CD4-positive, alpha-beta T cell (primary cell): ENCODE results near the gene WWOX. TPM values are rescaled to one million over a fixed set of nuclear protein-coding genes. Genes with fewer than 3 reads are reported as not detected.

ENCODE experiments used
- ATAC-seq: fragments of 200-7000 bp; cut with Tn5 transposase; one replicate; pipeline ENCODE4 v1.10.0; 2022; ENCODE audit warnings: mild to moderate bottlenecking; ENCODE audit not compliant: poor library complexity
- CTCF ChIA-PET: fragments of 350-600 bp; sonication (Branson Sonifier 250); formaldehyde crosslinking; loops from one replicate; lab custom pipeline; 2021; ENCODE audit warnings: antibody characterized with exemption, inconsistent platforms; lab: Charles Lee
- POLR2A ChIA-PET: fragments of 350-600 bp; sonication (Branson Sonifier 250); formaldehyde crosslinking; loops from one replicate; lab custom pipeline; 2021; ENCODE audit warnings: antibody characterized with exemption, inconsistent platforms; lab: Charles Lee
- DNase-seq, 14 experiments: peaks; one replicate each; pipeline ENCODE4 v3.0.0-alpha.2; 2013 to 2020; ENCODE audit warnings: mixed read lengths in 2 of 14
- H3K27ac ChIP-seq, 2 donors: one replicate each; pipeline versions ENCODE4 v1.5.1 to v1.7.0; 2013; ENCODE audit warnings: low read length in 2 of 2, low read depth in 1 of 2, mild to moderate bottlenecking in 1 of 2
- H3K27me3 ChIP-seq, 2 experiments: 1 replicate in 1 of 2; 2 replicates in 1 of 2; pipeline versions ENCODE4 v1.6.1 to v1.7.0; 2013; ENCODE audit warnings: low read length in 2 of 2, control low read depth in 1 of 2, mild to moderate bottlenecking in 1 of 2, moderate library complexity in 1 of 2; ENCODE audit not compliant: insufficient read depth in 2 of 2, control insufficient read depth in 1 of 2
- H3K36me3 ChIP-seq: one replicate; pipeline ENCODE4 v1.6.1; 2013; ENCODE audit warnings: low read length, control low read depth; ENCODE audit not compliant: insufficient read depth
- H3K4me1 ChIP-seq: one replicate; pipeline ENCODE4 v1.6.1; 2013; ENCODE audit warnings: low read length, control low read depth; ENCODE audit not compliant: insufficient read depth
- H3K4me3 ChIP-seq: one replicate; pipeline ENCODE4 v1.5.1; 2013; ENCODE audit warnings: mild to moderate bottlenecking, low read length, moderate library complexity
- H3K9me3 ChIP-seq, 2 experiments: 1 replicate in 1 of 2; 2 replicates in 1 of 2; pipeline versions ENCODE4 v1.6.1 to v1.7.0; 2013; ENCODE audit warnings: low read length in 2 of 2, mild to moderate bottlenecking in 2 of 2, control low read depth in 1 of 2, moderate library complexity in 1 of 2; ENCODE audit not compliant: control insufficient read depth in 1 of 2, insufficient read depth in 1 of 2
- H3K27ac Mint-ChIP-seq: one replicate; pipeline ENCODE4 v1.8.0; 2020; ENCODE audit warnings: mixed read lengths
- H3K27me3 Mint-ChIP-seq: one replicate; pipeline ENCODE4 v1.8.0; 2021; ENCODE audit warnings: mixed read lengths
- H3K36me3 Mint-ChIP-seq: one replicate; pipeline ENCODE4 v1.8.0; 2021; ENCODE audit warnings: low read depth, mixed read lengths
- H3K4me1 Mint-ChIP-seq: one replicate; pipeline ENCODE4 v1.8.0; 2021; ENCODE audit warnings: low read depth, mixed read lengths
- H3K4me3 Mint-ChIP-seq: one replicate; pipeline ENCODE4 v1.8.0; 2020; ENCODE audit warnings: mild to moderate bottlenecking, mixed read lengths
- H3K9me3 Mint-ChIP-seq: one replicate; pipeline ENCODE4 v1.8.0; 2020; ENCODE audit warnings: mixed read lengths
- intact Hi-C, 2 experiments: fragments of 100-400 bp; cut with DNase I in 1 of 2; cut with micrococcal nuclease in 1 of 2; formaldehyde crosslinking; loops; one replicate each; pipeline versions ENCODE4 v1.15.1 to v1.9.0; 2023 to 2025; cut with DNase I, micrococcal nuclease
- total RNA-seq, 174 experiments: library from RNA in 2 of 174; stranded (reverse) in 2 of 174; gene quantifications; one replicate each; pipeline ENCODE4 v1.2.3 and lab custom pipeline; 2021 to 2026
- TF ChIP-seq, protein P1 (sequence below): fragments of 200-600 bp; IDR thresholded peaks from one replicate; pipeline ENCODE4 v1.8.0; 2022; ENCODE audit warnings: antibody characterized with exemption, mild to moderate bottlenecking

The WWOX gene
- total RNA-seq, 2 experiments from 2014 or later = 19.3 to 21.7 TPM

DNA sequence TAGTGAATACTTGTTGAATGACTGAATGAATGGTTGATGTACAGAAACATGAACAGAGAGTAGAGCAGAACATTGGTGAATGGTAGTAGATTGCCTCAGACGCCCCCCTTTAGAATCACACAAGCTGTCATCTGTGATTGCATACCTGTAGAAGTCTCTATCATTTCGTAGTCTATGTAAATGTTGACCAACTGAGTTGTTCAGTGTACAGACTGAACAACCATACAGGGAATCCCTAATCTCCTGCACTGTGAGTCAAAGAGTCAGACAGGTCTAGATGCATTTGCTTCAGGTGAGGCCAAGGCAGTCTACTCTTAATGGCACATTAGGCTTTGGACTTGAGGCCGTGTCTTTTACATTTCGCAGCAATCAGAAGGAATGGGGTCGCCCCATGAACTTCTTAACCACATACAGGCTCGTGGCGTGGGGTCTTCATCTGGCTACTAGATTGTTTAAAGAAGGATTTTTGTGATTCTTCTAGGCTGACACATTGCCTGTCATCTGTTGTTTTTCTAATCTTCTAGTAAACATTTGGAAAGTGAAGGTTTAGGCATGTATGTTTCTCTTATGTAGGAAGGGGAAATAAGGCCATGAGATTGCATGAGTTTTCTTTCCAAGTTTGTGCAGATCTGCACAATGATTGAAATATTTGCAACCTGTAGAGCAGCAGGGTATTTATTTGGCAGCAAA is 157.4 kb downstream of the WWOX start:
- no peak for DNase-seq
- no peak overlapping the region for H3K4me3 Mint-ChIP-seq
- H3K4me1 Mint-ChIP-seq = no peaks in the 10 kb centered on the region
- H3K4me1 ChIP-seq = no peaks in the 10 kb centered on the region
- ATAC-seq = no peak
- no peaks in the 10 kb centered on the region for H3K27me3 Mint-ChIP-seq
- intact Hi-C loops = no loop called here
- H3K36me3 ChIP-seq = no peaks in the 10 kb centered on the region
- POLR2A ChIA-PET = no interaction called here
- no peak overlapping the region for H3K27ac ChIP-seq
- H3K27me3 ChIP-seq = no peaks in the 10 kb centered on the region
- H3K4me3 ChIP-seq = no peak overlapping the region
- no peaks in the 10 kb centered on the region for H3K9me3 Mint-ChIP-seq
- H3K27ac Mint-ChIP-seq = no peak overlapping the region
- CTCF ChIA-PET = no interaction called here
- H3K36me3 Mint-ChIP-seq = no peaks in the 10 kb centered on the region
- TF ChIP-seq, protein P1, sequence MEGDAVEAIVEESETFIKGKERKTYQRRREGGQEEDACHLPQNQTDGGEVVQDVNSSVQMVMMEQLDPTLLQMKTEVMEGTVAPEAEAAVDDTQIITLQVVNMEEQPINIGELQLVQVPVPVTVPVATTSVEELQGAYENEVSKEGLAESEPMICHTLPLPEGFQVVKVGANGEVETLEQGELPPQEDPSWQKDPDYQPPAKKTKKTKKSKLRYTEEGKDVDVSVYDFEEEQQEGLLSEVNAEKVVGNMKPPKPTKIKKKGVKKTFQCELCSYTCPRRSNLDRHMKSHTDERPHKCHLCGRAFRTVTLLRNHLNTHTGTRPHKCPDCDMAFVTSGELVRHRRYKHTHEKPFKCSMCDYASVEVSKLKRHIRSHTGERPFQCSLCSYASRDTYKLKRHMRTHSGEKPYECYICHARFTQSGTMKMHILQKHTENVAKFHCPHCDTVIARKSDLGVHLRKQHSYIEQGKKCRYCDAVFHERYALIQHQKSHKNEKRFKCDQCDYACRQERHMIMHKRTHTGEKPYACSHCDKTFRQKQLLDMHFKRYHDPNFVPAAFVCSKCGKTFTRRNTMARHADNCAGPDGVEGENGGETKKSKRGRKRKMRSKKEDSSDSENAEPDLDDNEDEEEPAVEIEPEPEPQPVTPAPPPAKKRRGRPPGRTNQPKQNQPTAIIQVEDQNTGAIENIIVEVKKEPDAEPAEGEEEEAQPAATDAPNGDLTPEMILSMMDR = no peak
- H3K9me3 ChIP-seq = no peaks in the 10 kb centered on the region

GRCh38 chr16:78257376-78257728 is 157.9 kb downstream of the WWOX start:
- H3K27me3 ChIP-seq = no peaks in the 10 kb centered on the region
- ChIA-PET CTCF (no interaction called here), POLR2A (no interaction called here)
- Mint-ChIP-seq H3K27ac (no peak overlapping the region), H3K9me3 (no peaks in the 10 kb centered on the region), H3K4me1 (no peaks in the 10 kb centered on the region), H3K36me3 (peaks cover under 1% of the 10 kb centered on the region), H3K4me3 (no peak overlapping the region), H3K27me3 (no peaks in the 10 kb centered on the region)
- TF ChIP-seq, protein P1 = no peak
- intact Hi-C loops = no loop called here
- no peaks in the 10 kb centered on the region for H3K4me1 ChIP-seq
- H3K36me3 ChIP-seq = no peaks in the 10 kb centered on the region
- no peak overlapping the region for H3K27ac ChIP-seq
- DNase-seq (no peak), ATAC-seq (no peak)
- no peak overlapping the region for H3K4me3 ChIP-seq
- H3K9me3 ChIP-seq = no peaks in the 10 kb centered on the region

GRCh38 chr16:78258375-78259065 is 159.1 kb downstream of the WWOX start:
- ChIA-PET CTCF (no interaction called here), POLR2A (no interaction called here)
- no peak overlapping the region for H3K4me3 Mint-ChIP-seq
- no peaks in the 10 kb centered on the region for H3K9me3 Mint-ChIP-seq
- Histone ChIP-seq H3K27me3 (no peaks in the 10 kb centered on the region), H3K36me3 (no peaks in the 10 kb centered on the region), H3K4me3 (no peak overlapping the region), H3K9me3 (no peaks in the 10 kb centered on the region), H3K4me1 (no peaks in the 10 kb centered on the region), H3K27ac (no peak overlapping the region)
- no peaks in the 10 kb centered on the region for H3K27me3 Mint-ChIP-seq
- no peak overlapping the region for H3K27ac Mint-ChIP-seq
- H3K4me1 Mint-ChIP-seq = no peaks in the 10 kb centered on the region
- TF ChIP-seq, protein P1 = no peak
- no peak for ATAC-seq
- H3K36me3 Mint-ChIP-seq = peaks cover 12% of the 10 kb centered on the region
- no peak for DNase-seq
- intact Hi-C loops = no loop called here
